Progenitor cell of endocrine pancreas (in vitro differentiated cells): Measurements from ENCODE around the gene IFNA13. TPM values are rescaled to one million over a fixed set of nuclear protein-coding genes. Genes with fewer than 3 reads are reported as not detected.
A peak's percentile ranks its signal among the peaks of the same experiment; 100 is the strongest.

Experiments used
- DNase-seq: peaks from one replicate; pipeline ENCODE4 v3.0.0; 2021; ENCODE audit warnings: low spot score; ENCODE audit not compliant: unreplicated experiment
- H3K27ac Mint-ChIP-seq: 2 replicates; pipeline ENCODE4 v1.8.0; 2021; ENCODE audit warnings: mild to moderate bottlenecking, moderate library complexity, mixed read lengths
- H3K27me3 Mint-ChIP-seq: 2 replicates; pipeline ENCODE4 v1.8.0; 2021; ENCODE audit warnings: mixed read lengths
- H3K36me3 Mint-ChIP-seq: 2 replicates; pipeline ENCODE4 v1.8.0; 2022; ENCODE audit warnings: mixed read lengths; ENCODE audit not compliant: insufficient read depth
- H3K4me1 Mint-ChIP-seq: 2 replicates; pipeline ENCODE4 v1.8.0; 2021; ENCODE audit warnings: low read depth, mixed read lengths
- H3K4me3 Mint-ChIP-seq: 2 replicates; pipeline ENCODE4 v1.8.0; 2021; ENCODE audit warnings: low read depth, mild to moderate bottlenecking, moderate library complexity, mixed read lengths
- H3K9me3 Mint-ChIP-seq: 2 replicates; pipeline ENCODE4 v1.8.0; 2021; ENCODE audit warnings: low read depth, mixed read lengths
- CTCF ChIP-seq: fragments of 200-600 bp; sonication (generic); IDR thresholded peaks from one replicate; pipeline ENCODE4 v1.5.0; 2021; ENCODE audit warnings: antibody characterized with exemption, mild to moderate bottlenecking; ENCODE audit not compliant: unreplicated experiment
- total RNA-seq: library from RNA; stranded (reverse); gene quantifications from 2 replicates; pipeline ENCODE4 v1.2.1, GENCODE V29; 2021

IFNA13 gene
- total RNA-seq, 1 donor from 2014 or later: not detected

- Mint-ChIP-seq H3K27me3 (no peaks in the 10 kb centered on the region), H3K4me3 (no peak overlapping the region), H3K27ac (no peak overlapping the region), H3K9me3 (no peaks in the 10 kb centered on the region), H3K36me3 (peaks cover 13% of the 10 kb centered on the region), H3K4me1 (peaks cover 27% of the 10 kb centered on the region)
- DNase-seq: no peak
- TF ChIP-seq CTCF: no peak
Measured at GRCh38 chr9:21331676-21332402, 36.0 kb downstream of the IFNA13 start.

GRCh38 chr9:21326526-21327139 lies 41.2 kb downstream of the IFNA13 start:
- Mint-ChIP-seq H3K36me3 (peaks cover 3% of the 10 kb centered on the region), H3K4me1 (peaks cover 4% of the 10 kb centered on the region), H3K27ac (no peak overlapping the region), H3K4me3 (no peak overlapping the region), H3K9me3 (no peaks in the 10 kb centered on the region), H3K27me3 (no peaks in the 10 kb centered on the region)
- no peak for DNase-seq
- TF ChIP-seq CTCF: peak; percentile 83

GRCh38 chr9:21324047-21324446 lies 43.8 kb downstream of the IFNA13 start:
- Mint-ChIP-seq H3K36me3 (peaks cover 3% of the 10 kb centered on the region), H3K4me1 (peaks cover 5% of the 10 kb centered on the region), H3K9me3 (no peaks in the 10 kb centered on the region), H3K27me3 (no peaks in the 10 kb centered on the region), H3K27ac (no peak overlapping the region), H3K4me3 (no peak overlapping the region)
- no peak for DNase-seq
- no peak for TF ChIP-seq CTCF

GRCh38 chr9:21322911-21323461 lies 44.9 kb downstream of the IFNA13 start:
- H3K36me3 Mint-ChIP-seq: peaks cover 3% of the 10 kb centered on the region
- H3K4me1 Mint-ChIP-seq: peaks cover 7% of the 10 kb centered on the region
- no peak overlapping the region for H3K27ac Mint-ChIP-seq
- no peak for DNase-seq
- H3K9me3 Mint-ChIP-seq: no peaks in the 10 kb centered on the region
- no peak for TF ChIP-seq CTCF
- no peaks in the 10 kb centered on the region for H3K27me3 Mint-ChIP-seq
- no peak overlapping the region for H3K4me3 Mint-ChIP-seq

- peaks cover 3% of the 10 kb centered on the region for H3K36me3 Mint-ChIP-seq
- H3K27ac Mint-ChIP-seq: no peak overlapping the region
- H3K4me1 Mint-ChIP-seq: peaks cover 7% of the 10 kb centered on the region
- H3K9me3 Mint-ChIP-seq: no peaks in the 10 kb centered on the region
- H3K27me3 Mint-ChIP-seq: peaks cover 21% of the 10 kb centered on the region
- H3K4me3 Mint-ChIP-seq: no peak overlapping the region
- no peak for TF ChIP-seq CTCF
- DNase-seq: no peak
Measured at GRCh38 chr9:21320465-21320864, 47.4 kb downstream of the IFNA13 start.
